Measurements from ENCODE around the gene INTS11. TPM values are rescaled to one million over a fixed set of nuclear protein-coding genes. Genes with fewer than 3 reads are reported as not detected.

Gene INTS11
- total and polyA plus RNA-seq, 4 donors, result 39.8 to 206 (median 114) TPM

DNA sequence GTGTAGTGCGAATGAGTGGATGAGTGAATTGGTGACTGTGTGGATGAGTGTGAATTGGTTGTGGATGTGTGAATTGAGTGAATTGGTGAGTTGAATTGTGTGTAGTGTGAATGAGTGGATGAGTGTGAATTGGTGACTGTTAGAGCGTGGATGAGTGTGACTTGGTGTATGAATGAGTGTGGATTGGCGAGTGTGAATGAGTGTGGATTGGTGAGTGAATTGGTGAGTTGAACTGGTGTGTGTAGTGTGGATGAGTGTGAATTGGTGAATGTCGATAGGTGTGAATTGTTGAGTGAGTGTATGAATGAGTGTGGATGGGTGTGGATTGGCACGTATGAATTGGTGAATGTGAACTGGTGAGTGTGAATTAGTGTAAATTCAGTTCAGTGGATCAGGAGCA is 42.9 kb upstream of the INTS11 start:
- no peak for DNase-seq (ENCODE audit: low read depth in 4 of 6, low spot score in 6 of 6)
- Histone ChIP-seq H3K4me3 (ENCODE audit: low read depth, low read length) (no peak overlapping the region), H3K27ac (ENCODE audit: low read depth, low read length) (no peak overlapping the region), H3K27me3 (ENCODE audit: control insufficient read depth, insufficient read depth, low read length) (no peaks in the 10 kb centered on the region), H3K36me3 (ENCODE audit: control insufficient read depth, insufficient read depth, low read length) (peaks cover 20% of the 10 kb centered on the region), H3K4me1 (ENCODE audit: control insufficient read depth, insufficient read depth, low read length) (peaks cover 10% of the 10 kb centered on the region), H3K9me3 (ENCODE audit: control insufficient read depth, insufficient read depth, low read length) (no peaks in the 10 kb centered on the region)
- 96% methylated on average over 5 of the region's 5 CpGs for WGBS (ENCODE audit: insufficient coverage)

DNA sequence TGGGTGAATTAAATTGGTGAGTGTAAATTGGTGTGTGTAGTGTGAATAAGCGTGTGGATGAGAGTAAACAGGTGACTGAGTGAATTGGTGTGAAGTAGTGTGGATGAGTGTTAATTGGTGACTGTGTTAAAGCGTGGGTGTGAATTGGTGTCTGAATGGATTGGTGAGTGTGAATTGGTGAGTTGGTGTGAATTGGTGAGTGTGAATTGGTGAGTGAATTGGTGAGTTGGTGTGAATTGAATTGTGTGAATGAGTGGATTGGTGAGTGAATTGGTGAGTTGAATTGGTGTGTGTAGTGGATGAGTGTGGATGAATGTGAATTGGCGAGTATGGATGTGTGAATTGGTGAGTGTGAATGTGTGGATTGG is 42.2 kb upstream of the INTS11 start:
- Histone ChIP-seq H3K4me3 (ENCODE audit: low read depth, low read length) (no peak overlapping the region), H3K36me3 (ENCODE audit: control insufficient read depth, insufficient read depth, low read length) (peaks cover 14% of the 10 kb centered on the region), H3K9me3 (ENCODE audit: control insufficient read depth, insufficient read depth, low read length) (no peaks in the 10 kb centered on the region), H3K27me3 (ENCODE audit: control insufficient read depth, insufficient read depth, low read length) (no peaks in the 10 kb centered on the region), H3K27ac (ENCODE audit: low read depth, low read length) (no peak overlapping the region), H3K4me1 (ENCODE audit: control insufficient read depth, insufficient read depth, low read length) (peaks cover 10% of the 10 kb centered on the region)
- 93% methylated on average over 3 of the region's 3 CpGs for WGBS (ENCODE audit: insufficient coverage)
- DNase-seq (ENCODE audit: low read depth in 4 of 6, low spot score in 6 of 6), result no peak

DNA sequence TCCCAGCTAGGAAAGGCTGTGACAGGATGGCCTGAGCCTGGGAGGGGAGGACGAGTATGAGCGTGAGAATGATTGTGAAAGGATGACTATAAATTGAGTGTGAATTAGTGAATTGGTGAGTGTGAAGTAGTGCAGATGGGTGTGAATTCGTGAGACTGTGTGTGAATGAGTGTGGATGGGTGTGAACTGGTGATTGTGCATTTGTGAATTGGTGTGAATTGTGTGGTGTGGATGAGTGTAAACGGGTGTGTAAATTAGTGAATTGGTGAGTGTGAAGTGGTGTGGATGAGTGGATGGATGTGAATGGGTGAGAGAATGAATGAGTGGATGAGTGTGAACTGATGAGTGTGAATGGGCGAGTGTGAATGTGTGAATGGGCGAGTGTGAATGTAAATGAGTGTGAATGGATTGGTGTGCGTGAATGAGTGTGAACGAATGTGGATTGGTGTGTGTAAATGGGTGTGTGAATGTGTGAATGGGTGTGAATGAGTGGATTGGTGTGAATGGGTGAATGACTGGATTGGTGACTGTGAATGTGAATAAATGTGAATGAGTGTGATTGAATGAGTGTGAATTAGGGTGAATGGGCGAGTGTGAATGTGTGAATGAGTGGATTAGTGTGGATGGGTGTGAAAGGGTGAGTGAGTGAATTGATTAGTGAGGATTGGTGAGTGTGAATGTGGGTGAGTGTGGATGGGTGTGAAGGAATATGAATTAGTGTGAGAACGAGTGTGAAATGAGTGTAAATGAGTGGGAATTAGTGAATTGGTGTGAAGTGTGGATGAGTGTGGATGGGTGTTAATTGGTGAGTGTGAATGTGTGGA is 41.6 kb upstream of the INTS11 start:
- Histone ChIP-seq H3K36me3 (ENCODE audit: control insufficient read depth, insufficient read depth, low read length) (peaks cover 8% of the 10 kb centered on the region), H3K27ac (ENCODE audit: low read depth, low read length) (no peak overlapping the region), H3K27me3 (ENCODE audit: control insufficient read depth, insufficient read depth, low read length) (no peaks in the 10 kb centered on the region), H3K4me1 (ENCODE audit: control insufficient read depth, insufficient read depth, low read length) (peaks cover 14% of the 10 kb centered on the region), H3K9me3 (ENCODE audit: control insufficient read depth, insufficient read depth, low read length) (no peaks in the 10 kb centered on the region), H3K4me3 (ENCODE audit: low read depth, low read length) (no peak overlapping the region)
- no peak for DNase-seq (ENCODE audit: low read depth in 4 of 6, low spot score in 6 of 6)
- 87% methylated on average over 10 of the region's 10 CpGs for WGBS (ENCODE audit: insufficient coverage)

DNA sequence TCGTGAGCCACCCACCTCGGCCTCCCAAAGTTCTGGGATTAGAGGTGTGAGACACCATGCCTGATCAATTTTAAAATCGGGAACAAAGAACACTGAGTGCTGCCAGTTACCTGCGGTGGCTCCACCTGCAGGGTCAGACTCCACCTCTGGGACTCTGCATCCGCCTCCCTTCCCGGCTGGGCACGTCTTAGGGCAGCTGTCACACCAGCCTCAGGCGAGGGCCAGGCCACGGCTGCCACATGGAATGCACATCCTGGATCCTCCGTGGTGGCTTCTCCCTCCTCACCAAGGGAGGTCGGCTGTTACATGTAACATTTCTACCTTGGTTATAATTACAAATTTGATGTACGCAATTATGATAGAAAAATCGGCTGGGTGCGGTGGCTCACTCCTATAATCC is 39.8 kb upstream of the INTS11 start:
- 74% methylated on average over 9 of the region's 14 CpGs for WGBS (ENCODE audit: insufficient coverage)
- no peaks in the 10 kb centered on the region for H3K27me3 ChIP-seq (ENCODE audit: control insufficient read depth, insufficient read depth, low read length)
- no peak overlapping the region for H3K4me3 ChIP-seq (ENCODE audit: low read depth, low read length)

DNA sequence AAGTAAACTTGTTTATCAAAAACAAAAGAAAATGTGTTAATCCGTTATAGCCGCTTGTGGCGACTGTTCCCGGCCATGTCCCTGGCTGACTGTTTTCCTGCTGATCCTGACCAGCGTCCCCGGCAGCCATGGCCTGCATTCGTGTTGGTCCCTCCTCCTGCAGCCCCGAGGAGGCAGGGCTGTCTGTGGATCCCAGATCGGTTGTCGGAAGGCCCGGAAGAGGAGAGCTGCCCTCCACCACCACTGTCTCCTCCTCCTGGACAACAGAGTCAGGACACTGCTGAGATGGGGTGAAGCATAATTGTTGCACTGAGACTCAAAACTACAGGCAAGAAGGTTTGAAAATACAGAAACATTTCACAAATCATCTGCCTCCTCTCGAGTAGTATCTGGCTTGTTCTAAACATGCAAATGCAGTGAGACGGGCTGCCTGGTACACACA is 37.5 kb upstream of the INTS11 start:
- Histone ChIP-seq H3K27ac (ENCODE audit: low read depth, low read length) (peak overlapping the region; percentile 91), H3K36me3 (ENCODE audit: control insufficient read depth, insufficient read depth, low read length) (no peaks in the 10 kb centered on the region), H3K4me3 (ENCODE audit: low read depth, low read length) (peak overlapping the region; percentile 16), H3K9me3 (ENCODE audit: control insufficient read depth, insufficient read depth, low read length) (no peaks in the 10 kb centered on the region), H3K27me3 (ENCODE audit: control insufficient read depth, insufficient read depth, low read length) (peaks cover 7% of the 10 kb centered on the region), H3K4me1 (ENCODE audit: control insufficient read depth, insufficient read depth, low read length) (peaks cover 52% of the 10 kb centered on the region)
- DNase-seq (ENCODE audit: low read depth in 4 of 6, low spot score in 6 of 6), result peak in 2 of 6 donors; percentile 39 to 65
- 31% methylated on average over 9 of the region's 13 CpGs for WGBS (ENCODE audit: insufficient coverage)

More for the DNA sequence above, 39.8 kb upstream of the INTS11 start:
- no peak overlapping the region for H3K27ac ChIP-seq (ENCODE audit: low read depth, low read length)
- no peaks in the 10 kb centered on the region for H3K36me3 ChIP-seq (ENCODE audit: control insufficient read depth, insufficient read depth, low read length)
- peaks cover 29% of the 10 kb centered on the region for H3K4me1 ChIP-seq (ENCODE audit: control insufficient read depth, insufficient read depth, low read length)
- no peak for DNase-seq (ENCODE audit: low read depth in 4 of 6, low spot score in 6 of 6)
- H3K9me3 ChIP-seq (ENCODE audit: control insufficient read depth, insufficient read depth, low read length), result no peaks in the 10 kb centered on the region

DNA sequence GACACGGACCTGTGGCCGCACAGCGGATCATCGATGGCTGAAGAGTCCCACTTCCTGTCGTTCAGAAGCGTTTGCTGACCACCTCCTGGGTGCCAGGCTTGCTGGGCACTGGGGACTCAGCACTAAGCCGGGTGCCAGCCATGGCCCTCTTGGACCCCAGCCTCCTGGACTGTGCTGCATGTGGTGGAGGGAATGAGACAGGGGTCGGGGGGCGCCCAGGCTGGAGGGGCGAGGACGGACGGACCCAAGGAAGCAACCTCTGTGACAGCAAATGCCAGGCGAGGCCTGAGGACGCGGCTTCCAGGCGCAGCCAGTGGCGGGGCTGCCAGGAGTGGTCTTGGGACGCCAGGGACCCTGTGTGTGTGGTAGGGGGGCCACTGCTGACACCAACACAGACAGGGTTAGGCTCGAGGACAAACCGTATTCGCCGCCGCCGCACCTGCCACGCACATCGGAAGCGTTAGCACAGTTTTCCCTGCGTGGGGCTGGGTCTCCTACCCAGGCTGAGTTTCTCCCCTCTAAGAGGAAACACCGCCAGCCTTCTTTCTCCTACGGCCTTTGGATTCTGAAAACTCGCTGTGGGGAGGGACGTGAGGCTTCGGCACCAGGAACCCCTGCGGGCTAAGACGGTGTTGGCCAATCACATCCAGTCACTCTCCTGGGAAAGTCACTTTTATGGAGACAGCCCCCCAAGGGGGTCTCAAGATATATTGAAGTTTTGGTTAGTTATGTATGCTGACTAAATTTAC is 36.9 kb upstream of the INTS11 start:
- Histone ChIP-seq H3K9me3 (ENCODE audit: control insufficient read depth, insufficient read depth, low read length) (no peaks in the 10 kb centered on the region), H3K4me3 (ENCODE audit: low read depth, low read length) (peak overlapping the region; percentile 16), H3K27ac (ENCODE audit: low read depth, low read length) (peak overlapping the region; percentile 91), H3K36me3 (ENCODE audit: control insufficient read depth, insufficient read depth, low read length) (peaks cover 2% of the 10 kb centered on the region), H3K4me1 (ENCODE audit: control insufficient read depth, insufficient read depth, low read length) (peaks cover 56% of the 10 kb centered on the region), H3K27me3 (ENCODE audit: control insufficient read depth, insufficient read depth, low read length) (peaks cover 11% of the 10 kb centered on the region)
- peak in 1 of 6 donors; percentile 39 for DNase-seq (ENCODE audit: low read depth in 4 of 6, low spot score in 6 of 6)
- 62% methylated on average over 26 of the region's 35 CpGs for whole genome bisulfite sequencing (ENCODE audit: insufficient coverage)

DNA sequence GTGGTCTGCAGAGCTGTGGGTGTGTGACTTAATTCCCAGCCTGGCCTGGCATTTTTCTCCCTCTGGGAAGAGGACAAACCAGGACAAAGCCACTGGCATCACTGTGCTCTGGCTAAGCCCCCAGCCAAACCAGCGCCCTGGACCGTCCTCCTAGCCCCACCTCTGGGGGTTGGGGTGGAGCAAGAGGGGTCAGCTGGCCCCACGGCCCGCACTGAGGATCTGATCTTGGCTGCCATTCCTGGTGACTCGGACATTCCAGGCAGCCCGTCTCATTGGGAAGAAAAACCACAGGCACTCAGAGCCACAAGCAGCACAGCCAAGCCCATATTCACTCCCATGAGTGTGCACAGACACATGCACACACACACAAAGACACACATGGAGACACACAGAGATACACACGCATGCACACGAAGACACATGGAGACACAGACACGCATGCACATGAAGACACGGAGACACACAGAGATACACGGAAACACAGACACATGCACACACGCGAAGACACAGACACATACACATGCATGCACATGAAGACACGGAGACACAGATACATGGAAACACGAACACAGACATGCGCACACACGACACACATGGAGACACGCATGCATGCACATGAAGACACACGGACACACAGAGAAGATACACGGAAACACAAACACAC is 36.2 kb upstream of the INTS11 start:
- Histone ChIP-seq H3K4me3 (ENCODE audit: low read depth, low read length) (no peak overlapping the region), H3K27ac (ENCODE audit: low read depth, low read length) (peak overlapping the region; percentile 91), H3K4me1 (ENCODE audit: control insufficient read depth, insufficient read depth, low read length) (peaks cover 61% of the 10 kb centered on the region), H3K9me3 (ENCODE audit: control insufficient read depth, insufficient read depth, low read length) (no peaks in the 10 kb centered on the region), H3K36me3 (ENCODE audit: control insufficient read depth, insufficient read depth, low read length) (peaks cover 2% of the 10 kb centered on the region), H3K27me3 (ENCODE audit: control insufficient read depth, insufficient read depth, low read length) (peaks cover 11% of the 10 kb centered on the region)
- DNase-seq (ENCODE audit: low read depth in 4 of 6, low spot score in 6 of 6), result no peak
- WGBS (ENCODE audit: insufficient coverage), result 70% methylated on average over 20 of the region's 20 CpGs

DNA sequence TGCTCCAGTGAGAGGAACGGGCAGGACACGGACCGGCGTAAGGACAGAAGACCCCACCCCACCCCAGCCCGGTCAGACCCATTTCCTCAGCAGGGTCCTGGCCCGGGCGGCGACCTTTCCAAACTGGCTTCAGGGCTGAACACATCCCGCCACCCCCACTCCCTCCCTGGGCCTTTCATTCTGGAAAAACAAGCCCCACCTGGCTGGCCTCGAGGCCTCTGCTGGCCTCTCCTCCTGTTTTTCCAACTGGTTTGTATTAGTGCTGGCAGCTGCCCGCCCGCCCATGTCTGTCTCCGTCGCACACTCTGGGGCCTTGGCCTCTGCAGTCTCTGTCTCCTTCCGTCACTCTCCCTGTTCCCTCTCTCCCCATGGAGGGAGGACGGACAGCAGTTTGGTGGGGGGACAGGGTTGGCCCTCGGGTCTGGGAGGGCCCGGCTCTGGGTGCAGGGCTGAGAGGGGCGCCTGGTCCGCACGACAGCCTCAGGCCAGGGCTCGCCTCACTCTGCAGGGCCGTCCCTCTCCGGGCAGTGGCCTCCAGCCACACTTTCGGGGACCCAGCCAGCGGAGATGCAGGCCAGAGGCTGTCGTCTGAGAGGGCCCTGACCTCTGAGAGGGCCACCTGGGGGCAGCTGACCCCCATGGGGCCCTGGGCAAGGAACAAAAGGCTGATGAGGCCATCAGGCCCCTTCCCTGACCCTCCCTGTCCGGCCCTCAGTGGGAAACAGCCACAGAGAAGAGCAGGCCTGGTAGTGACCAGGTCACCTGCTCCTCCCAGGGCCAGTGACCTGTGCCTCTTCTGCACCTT is 35.4 kb upstream of the INTS11 start:
- peaks cover 61% of the 10 kb centered on the region for H3K4me1 ChIP-seq (ENCODE audit: control insufficient read depth, insufficient read depth, low read length)
- peak in 1 of 6 donors; percentile 71 for DNase-seq (ENCODE audit: low read depth in 4 of 6, low spot score in 6 of 6)
- peaks cover 11% of the 10 kb centered on the region for H3K27me3 ChIP-seq (ENCODE audit: control insufficient read depth, insufficient read depth, low read length)
- 58% methylated on average over 25 of the region's 28 CpGs for WGBS (ENCODE audit: insufficient coverage)
- peak overlapping the region; percentile 91 for H3K27ac ChIP-seq (ENCODE audit: low read depth, low read length)
- peaks cover 2% of the 10 kb centered on the region for H3K36me3 ChIP-seq (ENCODE audit: control insufficient read depth, insufficient read depth, low read length)
- H3K4me3 ChIP-seq (ENCODE audit: low read depth, low read length), result no peak overlapping the region
- H3K9me3 ChIP-seq (ENCODE audit: control insufficient read depth, insufficient read depth, low read length), result no peaks in the 10 kb centered on the region

DNA sequence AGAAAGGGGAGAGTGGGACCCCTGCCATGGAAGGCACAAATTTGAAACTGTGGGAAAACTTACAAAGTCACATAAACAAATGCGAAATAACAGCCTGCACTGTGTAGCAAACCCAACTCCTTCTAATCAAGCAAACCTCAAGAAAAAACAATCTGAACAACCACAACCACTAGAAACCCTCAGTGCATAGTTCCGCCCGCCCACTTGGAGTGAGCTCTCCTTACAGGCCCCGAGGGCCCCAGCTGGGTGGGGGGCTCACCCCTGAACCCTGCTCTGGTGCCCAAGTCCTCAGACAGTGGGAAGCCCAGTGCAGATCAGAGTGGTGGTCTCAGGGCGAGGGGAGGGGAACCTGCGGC is 34.8 kb upstream of the INTS11 start:
- peaks cover 13% of the 10 kb centered on the region for H3K27me3 ChIP-seq (ENCODE audit: control insufficient read depth, insufficient read depth, low read length)
- DNase-seq (ENCODE audit: low read depth in 4 of 6, low spot score in 6 of 6), result peak in 1 of 6 donors; percentile 55
- no peak overlapping the region for H3K4me3 ChIP-seq (ENCODE audit: low read depth, low read length)
- H3K36me3 ChIP-seq (ENCODE audit: control insufficient read depth, insufficient read depth, low read length), result peaks cover 7% of the 10 kb centered on the region
- WGBS (ENCODE audit: insufficient coverage), result 88% methylated on average over 2 of the region's 6 CpGs
- H3K9me3 ChIP-seq (ENCODE audit: control insufficient read depth, insufficient read depth, low read length), result no peaks in the 10 kb centered on the region
- peaks cover 65% of the 10 kb centered on the region for H3K4me1 ChIP-seq (ENCODE audit: control insufficient read depth, insufficient read depth, low read length)
- H3K27ac ChIP-seq (ENCODE audit: low read depth, low read length), result peak overlapping the region; percentile 91

All from spinal cord (tissue), 10 donors.